GM18858 (cell line): Measurements from ENCODE around the gene MRPL11.

Source experiments
- ATAC-seq: cut with Tn5 transposase; IDR thresholded peaks from one replicate; pipeline ENCODE4 v1.9.1; 2021; ENCODE audit not compliant: unreplicated experiment

Gene MRPL11

GRCh38 chr11:66393954-66394353 lies 44.7 kb downstream of the MRPL11 start:
- no peak for ATAC-seq

- ATAC-seq: no peak
Observed at GRCh38 chr11:66391322-66391721, 47.3 kb downstream of the MRPL11 start.

DNA sequence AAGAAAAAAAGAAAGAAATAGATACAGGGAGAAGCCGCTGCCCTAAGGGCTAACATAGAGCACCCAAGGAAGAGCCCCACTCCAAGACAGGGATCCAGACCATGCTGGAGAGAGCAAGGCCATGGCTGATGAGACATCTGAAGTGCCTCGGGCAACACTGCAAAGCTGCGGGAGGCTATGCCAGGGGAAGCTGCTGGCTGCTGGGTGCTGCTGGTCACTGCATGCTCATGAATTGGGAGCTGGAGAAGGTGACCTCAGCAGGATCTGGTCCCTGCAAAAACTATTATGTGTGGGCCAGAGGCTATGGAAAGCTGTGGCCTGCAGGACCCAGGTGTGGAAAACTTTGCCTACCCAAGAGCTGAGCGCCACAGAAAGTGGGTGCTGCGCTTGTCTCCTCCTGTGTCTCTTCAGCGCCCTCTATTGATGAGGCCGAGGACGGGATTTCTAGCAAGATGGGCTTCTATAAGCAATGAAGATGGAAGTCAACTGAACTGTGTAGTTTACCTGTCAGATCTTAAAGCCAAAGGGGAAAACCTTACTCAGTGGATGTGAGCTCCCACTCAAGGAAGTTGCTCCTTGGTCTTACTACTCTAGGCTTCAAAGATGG lies 49.8 kb downstream of the MRPL11 start:
- ATAC-seq: no peak

- no peak for ATAC-seq
Observed at GRCh38 chr11:66386171-66387069, 52.2 kb downstream of the MRPL11 start.
